Naive thymus-derived CD8-positive, alpha-beta T cell (primary cell): ENCODE results near the gene ATXN10. TPM values are rescaled to one million over a fixed set of nuclear protein-coding genes. Genes with fewer than 3 reads are reported as not detected.
"Not testable (repeated sequence)": the region's sequence is repeated elsewhere in the genome, so short reads cannot be mapped to it uniquely, and the experiment has no call there.

ENCODE experiments used
- ATAC-seq, 2 donors: fragments of 150-1000 bp; cut with Tn5 transposase in 1 of 2; sonication (Bioruptor Pico), chemical (Tn5 transposase) in 1 of 2; 1 replicate in 1 of 2; 2 replicates in 1 of 2; pipeline ENCODE4 v1.10.0; 2021; ENCODE audit warnings: mild to moderate bottlenecking in 2 of 2, moderate library complexity in 2 of 2
- POLR2A ChIA-PET: fragments of 350-600 bp; sonication (Branson Sonifier 250); formaldehyde crosslinking; loops from one replicate; lab custom pipeline; 2021; ENCODE audit warnings: antibody characterized with exemption; lab: Charles Lee
- DNase-seq, 10 donors: peaks; one replicate each; pipeline versions ENCODE4 v3.0.0 to v3.0.0-alpha.2; 2020 to 2022
- H3K27ac Mint-ChIP-seq, 10 donors: one replicate each; pipeline ENCODE4 v1.8.0; 2020 to 2022; ENCODE audit warnings: mild to moderate bottlenecking in 10 of 10, mixed read lengths in 10 of 10, moderate library complexity in 4 of 10, inconsistent platforms in 1 of 10
- H3K27me3 Mint-ChIP-seq, 5 donors: one replicate each; pipeline ENCODE4 v1.8.0; 2021 to 2022; ENCODE audit warnings: mixed read lengths in 5 of 5
- H3K36me3 Mint-ChIP-seq, 3 donors: one replicate each; pipeline ENCODE4 v1.8.0; 2020 to 2022; ENCODE audit warnings: mixed read lengths in 3 of 3, mild to moderate bottlenecking in 2 of 3, inconsistent platforms in 1 of 3
- H3K4me1 Mint-ChIP-seq, 4 donors: one replicate each; pipeline ENCODE4 v1.8.0; 2021 to 2022; ENCODE audit warnings: mixed read lengths in 4 of 4
- H3K4me3 Mint-ChIP-seq, 10 donors: one replicate each; pipeline ENCODE4 v1.8.0; 2020 to 2022; ENCODE audit warnings: mild to moderate bottlenecking in 10 of 10, mixed read lengths in 10 of 10, moderate library complexity in 6 of 10, inconsistent platforms in 1 of 10
- H3K9me3 Mint-ChIP-seq, 9 donors: one replicate each; pipeline ENCODE4 v1.8.0; 2020 to 2022; ENCODE audit warnings: mixed read lengths in 9 of 9, mild to moderate bottlenecking in 3 of 9, inconsistent platforms in 1 of 9, moderate library complexity in 1 of 9
- polyA plus RNA-seq, 3 donors: library from polyadenylated mRNA; unstranded; fragments of 300-500 nt; fragmentation: Illumina TruSeq; gene quantifications; one replicate each; pipeline ENCODE4 v1.2.3, GENCODE V29; 2021
- total RNA-seq, 8 experiments: library from RNA in 2 of 8; stranded (reverse) in 2 of 8; gene quantifications; one replicate each; pipeline ENCODE4 v1.2.3 and lab custom pipeline; 2021 to 2026

ATXN10 gene
- total and polyA plus RNA-seq, 5 experiments from 2014 or later, result 77.4 to 117 (median 91.1) TPM

- Mint-ChIP-seq H3K9me3 (no peaks in the 10 kb centered on the region), H3K27ac (peak overlapping the region in 1 of 10 donors; percentile 9), H3K4me3 (no peak overlapping the region), H3K27me3 (peaks cover 14 to 40% (median 20%) of the 10 kb centered on the region in 5 donors), H3K4me1 (peaks cover 2 to 7% (median 5%) of the 10 kb centered on the region in 4 donors), H3K36me3 (no peaks in the 10 kb centered on the region)
- no peak for ATAC-seq
- POLR2A ChIA-PET, result no interaction called here
- no peak for DNase-seq
Observed at GRCh38 chr22:45647532-45648225, 24.0 kb upstream of the ATXN10 start.

GRCh38 chr22:45648301-45649117 is 23.1 kb upstream of the ATXN10 start:
- no peaks in the 10 kb centered on the region for H3K9me3 Mint-ChIP-seq
- H3K4me3 Mint-ChIP-seq, result no peak overlapping the region
- no peaks in the 10 kb centered on the region for H3K36me3 Mint-ChIP-seq
- peaks cover 2 to 7% (median 5%) of the 10 kb centered on the region in 4 donors for H3K4me1 Mint-ChIP-seq
- ATAC-seq (no peak), DNase-seq (no peak)
- peaks cover 14 to 40% (median 20%) of the 10 kb centered on the region in 5 donors for H3K27me3 Mint-ChIP-seq
- POLR2A ChIA-PET, result no interaction called here
- H3K27ac Mint-ChIP-seq, result peak overlapping the region in 1 of 10 donors; percentile 9

- DNase-seq (no peak), ATAC-seq (no peak)
- H3K36me3 Mint-ChIP-seq, result no peaks in the 10 kb centered on the region
- H3K4me3 Mint-ChIP-seq, result no peak overlapping the region
- POLR2A ChIA-PET, result no interaction called here
- H3K27me3 Mint-ChIP-seq, result peaks cover 11 to 35% (median 20%) of the 10 kb centered on the region in 5 donors
- no peak overlapping the region for H3K27ac Mint-ChIP-seq
- no peaks in the 10 kb centered on the region for H3K9me3 Mint-ChIP-seq
- H3K4me1 Mint-ChIP-seq, result peaks cover 2 to 7% (median 5%) of the 10 kb centered on the region in 4 donors
Observed at GRCh38 chr22:45649809-45650208, 21.8 kb upstream of the ATXN10 start.

- H3K36me3 Mint-ChIP-seq, result no peaks in the 10 kb centered on the region
- DNase-seq (no peak), ATAC-seq (no peak)
- peaks cover 2 to 5% (median 4%) of the 10 kb centered on the region in 4 donors for H3K4me1 Mint-ChIP-seq
- no peaks in the 10 kb centered on the region for H3K9me3 Mint-ChIP-seq
- no peak overlapping the region for H3K4me3 Mint-ChIP-seq
- POLR2A ChIA-PET, result no interaction called here
- peaks cover 10 to 33% (median 20%) of the 10 kb centered on the region in 5 donors for H3K27me3 Mint-ChIP-seq
- H3K27ac Mint-ChIP-seq, result no peak overlapping the region
Observed at GRCh38 chr22:45650721-45651120, 20.9 kb upstream of the ATXN10 start.

- no peak overlapping the region for H3K4me3 Mint-ChIP-seq
- DNase-seq (no peak), ATAC-seq (no peak)
- POLR2A ChIA-PET, result no interaction called here
- H3K27me3 Mint-ChIP-seq, result peaks cover 5 to 30% (median 13%) of the 10 kb centered on the region in 5 donors
- no peak overlapping the region for H3K27ac Mint-ChIP-seq
- H3K36me3 Mint-ChIP-seq, result no peaks in the 10 kb centered on the region
- no peaks in the 10 kb centered on the region for H3K4me1 Mint-ChIP-seq
- H3K9me3 Mint-ChIP-seq, result no peaks in the 10 kb centered on the region
Observed at GRCh38 chr22:45651931-45652528, 19.6 kb upstream of the ATXN10 start.

- DNase-seq, result no peak
- ATAC-seq, result no peak
- Mint-ChIP-seq H3K9me3 (peaks cover 0 to 2% (median 0%) of the 10 kb centered on the region in 9 donors), H3K4me1 (peaks cover 0 to 2% (median 0%) of the 10 kb centered on the region in 4 donors), H3K27ac (no peak overlapping the region), H3K27me3 (peaks cover 3 to 16% (median 7%) of the 10 kb centered on the region in 5 donors), H3K4me3 (no peak overlapping the region), H3K36me3 (peaks cover 0 to 3% (median 0%) of the 10 kb centered on the region in 3 donors)
- POLR2A ChIA-PET, result no interaction called here
Observed at GRCh38 chr22:45656577-45656976, 15.1 kb upstream of the ATXN10 start.

GRCh38 chr22:45657701-45658100 is 13.9 kb upstream of the ATXN10 start:
- Mint-ChIP-seq H3K9me3 (peaks cover 0 to 6% (median 0%) of the 10 kb centered on the region in 9 donors), H3K4me1 (peaks cover 0 to 2% (median 0%) of the 10 kb centered on the region in 4 donors), H3K27ac (peak overlapping the region in 1 of 10 donors; percentile 30), H3K36me3 (peaks cover 0 to 3% (median 0%) of the 10 kb centered on the region in 3 donors), H3K27me3 (peaks cover 2 to 20% (median 7%) of the 10 kb centered on the region in 5 donors), H3K4me3 (no peak overlapping the region)
- ATAC-seq (no peak), DNase-seq (no peak)
- POLR2A ChIA-PET, result no interaction called here

GRCh38 chr22:45664136-45664646 is 7.4 kb upstream of the ATXN10 start:
- H3K36me3 Mint-ChIP-seq, result peaks cover 2 to 16% (median 2%) of the 10 kb centered on the region in 3 donors
- no peak overlapping the region for H3K4me3 Mint-ChIP-seq
- DNase-seq (no peak), ATAC-seq (no peak)
- peaks cover 0 to 16% (median 0%) of the 10 kb centered on the region in 9 donors for H3K9me3 Mint-ChIP-seq
- no peak overlapping the region for H3K27ac Mint-ChIP-seq
- POLR2A ChIA-PET, result no interaction called here
- peaks cover 0 to 2% (median 0%) of the 10 kb centered on the region in 4 donors for H3K4me1 Mint-ChIP-seq
- peaks cover 5 to 37% (median 13%) of the 10 kb centered on the region in 5 donors for H3K27me3 Mint-ChIP-seq

- POLR2A ChIA-PET, result no interaction called here
- Mint-ChIP-seq H3K4me3 (no peak overlapping the region), H3K27me3 (peaks cover 5 to 28% (median 8%) of the 10 kb centered on the region in 5 donors), H3K9me3 (peaks cover 0 to 12% (median 0%) of the 10 kb centered on the region in 9 donors), H3K27ac (no peak overlapping the region), H3K36me3 (peaks cover 0 to 16% (median 2%) of the 10 kb centered on the region in 3 donors), H3K4me1 (peaks cover 0 to 8% (median 4%) of the 10 kb centered on the region in 4 donors)
- no peak for ATAC-seq
- no peak for DNase-seq
Observed at GRCh38 chr22:45667486-45667885, 4.1 kb upstream of the ATXN10 start.

- Mint-ChIP-seq H3K4me3 (peak overlapping the region in 3 of 10 donors; percentile 87 to 92 (median 89)), H3K27ac (peak overlapping the region in 2 of 10 donors; percentile 11 to 93), H3K4me1 (peaks cover 22 to 36% (median 30%) of the 10 kb centered on the region in 4 donors)
- H3K9me3 Mint-ChIP-seq, H3K36me3 Mint-ChIP-seq, ATAC-seq, H3K27me3 Mint-ChIP-seq, POLR2A ChIA-PET, DNase-seq: not testable (repeated sequence)
Observed at GRCh38 chr22:45670363-45670762, 1.3 kb upstream of the ATXN10 start.

GRCh38 chr22:45670981-45671782 is 452 bp upstream of the ATXN10 start:
- Mint-ChIP-seq H3K9me3 (peaks cover 0 to 5% (median 0%) of the 10 kb centered on the region in 9 donors), H3K27me3 (peaks cover 0 to 9% (median 5%) of the 10 kb centered on the region in 5 donors), H3K36me3 (peaks cover 0 to 9% (median 5%) of the 10 kb centered on the region in 3 donors), H3K4me3 (peak overlapping the region; percentile 85 to 97 (median 90)), H3K4me1 (peaks cover 23 to 40% (median 34%) of the 10 kb centered on the region in 4 donors), H3K27ac (peak overlapping the region; percentile 58 to 95 (median 87))
- DNase-seq (peak in 1 of 10 donors; percentile 1), ATAC-seq (no peak)
- POLR2A ChIA-PET, result interaction anchor here (0.9 kb wide), 1 partner anchor 11 kb away, joined by 4 read pairs; no protein-coding TSS in a partner anchor
